Measurements from ENCODE around the gene METRN. TPM values are rescaled to one million over a fixed set of nuclear protein-coding genes. Genes with fewer than 3 reads are reported as not detected.

Gene METRN
- total and polyA plus RNA-seq, 7 experiments from 2014 or later = 3.7 to 5.1 (median 4.8) TPM

- H3K27ac ChIP-seq (ENCODE audit: low read depth, low read length) = no peak overlapping the region
- H3K4me1 Mint-ChIP-seq = peaks cover 0 to 4% (median 1%) of the 10 kb centered on the region in 7 donors
- H3K27me3 ChIP-seq (ENCODE audit: control insufficient read depth in 2 of 2, insufficient read depth in 2 of 2, low read length in 2 of 2) = peaks cover 4 to 22% of the 10 kb centered on the region in 2 donors
- ChIA-PET CTCF (interaction anchor here (0.6 kb wide), 1 partner anchor 87 kb away, joined by 3 read pairs; no protein-coding TSS in a partner anchor), POLR2A (interaction anchor here (1.6 to 2.3 kb wide), 2 partner anchors 11 to 13 kb away, joined by 4 to 8 read pairs; no protein-coding TSS in a partner anchor)
- H3K4me1 ChIP-seq (ENCODE audit: control insufficient read depth in 2 of 2, insufficient read depth in 2 of 2, low read length in 2 of 2) = no peaks in the 10 kb centered on the region
- peaks cover 0 to 2% (median 0%) of the 10 kb centered on the region in 11 donors for H3K9me3 Mint-ChIP-seq
- no peak for ATAC-seq
- H3K36me3 Mint-ChIP-seq = no peaks in the 10 kb centered on the region
- DNase-seq = no peak
- intact Hi-C loops (cut with micrococcal nuclease) = no loop called here
- H3K36me3 ChIP-seq (ENCODE audit: control insufficient read depth in 2 of 3, insufficient read depth in 3 of 3, low read length in 3 of 3) = no peaks in the 10 kb centered on the region
- H3K4me3 ChIP-seq (ENCODE audit: low read length) = no peak overlapping the region
- H3K4me3 Mint-ChIP-seq = peak overlapping the region in 7 of 10 donors; percentile 21 to 72 (median 38)
- H3K27ac Mint-ChIP-seq = no peak overlapping the region
- H3K27me3 Mint-ChIP-seq = peaks cover 23 to 59% (median 31%) of the 10 kb centered on the region in 5 donors
- no peaks in the 10 kb centered on the region for H3K9me3 ChIP-seq (ENCODE audit: control insufficient read depth in 2 of 3, low read length in 3 of 3)
Observed at GRCh38 chr16:706189-707061, 8.5 kb upstream of the METRN start.

- Histone ChIP-seq H3K9me3 (ENCODE audit: control insufficient read depth in 2 of 3, low read length in 3 of 3) (no peaks in the 10 kb centered on the region), H3K36me3 (ENCODE audit: control insufficient read depth in 2 of 3, insufficient read depth in 3 of 3, low read length in 3 of 3) (no peaks in the 10 kb centered on the region), H3K4me1 (ENCODE audit: control insufficient read depth in 2 of 2, insufficient read depth in 2 of 2, low read length in 2 of 2) (no peaks in the 10 kb centered on the region), H3K27me3 (ENCODE audit: control insufficient read depth in 2 of 2, insufficient read depth in 2 of 2, low read length in 2 of 2) (peaks cover 4 to 21% of the 10 kb centered on the region in 2 donors), H3K27ac (ENCODE audit: low read depth, low read length) (no peak overlapping the region), H3K4me3 (ENCODE audit: low read length) (no peak overlapping the region)
- no peak for DNase-seq
- Mint-ChIP-seq H3K4me3 (peak overlapping the region in 3 of 10 donors; percentile 23 to 72 (median 66)), H3K27me3 (peaks cover 22 to 52% (median 30%) of the 10 kb centered on the region in 5 donors), H3K9me3 (peaks cover 0 to 2% (median 0%) of the 10 kb centered on the region in 11 donors), H3K27ac (no peak overlapping the region), H3K4me1 (peaks cover 0 to 4% (median 1%) of the 10 kb centered on the region in 7 donors), H3K36me3 (no peaks in the 10 kb centered on the region)
- intact Hi-C loops (cut with micrococcal nuclease) = no loop called here
- no peak for ATAC-seq
- ChIA-PET CTCF (interaction anchor here (0.6 kb wide), 1 partner anchor 86 kb away, joined by 3 read pairs; no protein-coding TSS in a partner anchor), POLR2A (interaction anchor here (0.8 to 2.3 kb wide), 3 partner anchors 11 to 26 kb away, joined by 3 to 8 read pairs (median 4); partner anchors contain the start of gene STUB1)
Observed at GRCh38 chr16:707062-707538, 7.8 kb upstream of the METRN start.

- ATAC-seq (no peak), DNase-seq (no peak)
- H3K27ac Mint-ChIP-seq = peak overlapping the region in 1 of 9 donors; percentile 38
- CTCF ChIA-PET = no interaction called here
- no peaks in the 10 kb centered on the region for H3K36me3 Mint-ChIP-seq
- intact Hi-C loops (cut with micrococcal nuclease) = no loop called here
- Histone ChIP-seq H3K27me3 (ENCODE audit: control insufficient read depth in 2 of 2, insufficient read depth in 2 of 2, low read length in 2 of 2) (peaks cover 4 to 20% of the 10 kb centered on the region in 2 donors), H3K27ac (ENCODE audit: low read depth, low read length) (no peak overlapping the region), H3K36me3 (ENCODE audit: control insufficient read depth in 2 of 3, insufficient read depth in 3 of 3, low read length in 3 of 3) (no peaks in the 10 kb centered on the region), H3K4me3 (ENCODE audit: low read length) (no peak overlapping the region), H3K4me1 (ENCODE audit: control insufficient read depth in 2 of 2, insufficient read depth in 2 of 2, low read length in 2 of 2) (no peaks in the 10 kb centered on the region), H3K9me3 (ENCODE audit: control insufficient read depth in 2 of 3, low read length in 3 of 3) (no peaks in the 10 kb centered on the region)
- POLR2A ChIA-PET = interaction anchor here (0.8 to 2.3 kb wide), 2 partner anchors 12 to 27 kb away, joined by 3 to 8 read pairs; partner anchors contain the start of gene STUB1
- peak overlapping the region in 1 of 10 donors; percentile 39 for H3K4me3 Mint-ChIP-seq
- peaks cover 0 to 2% (median 0%) of the 10 kb centered on the region in 11 donors for H3K9me3 Mint-ChIP-seq
- peaks cover 0 to 4% (median 4%) of the 10 kb centered on the region in 7 donors for H3K4me1 Mint-ChIP-seq
- peaks cover 17 to 48% (median 24%) of the 10 kb centered on the region in 5 donors for H3K27me3 Mint-ChIP-seq
Observed at GRCh38 chr16:708019-708418, 6.9 kb upstream of the METRN start.

GRCh38 chr16:708959-709358, 6.0 kb upstream of the METRN start:
- POLR2A ChIA-PET = interaction anchor here (1.2 kb wide), 1 partner anchor 14 kb away, joined by 3 read pairs; no protein-coding TSS in a partner anchor
- Mint-ChIP-seq H3K4me3 (no peak overlapping the region), H3K4me1 (peaks cover 0 to 4% (median 4%) of the 10 kb centered on the region in 7 donors), H3K27ac (no peak overlapping the region), H3K36me3 (no peaks in the 10 kb centered on the region), H3K9me3 (peaks cover 0 to 2% (median 0%) of the 10 kb centered on the region in 11 donors), H3K27me3 (peaks cover 17 to 45% (median 21%) of the 10 kb centered on the region in 5 donors)
- H3K36me3 ChIP-seq (ENCODE audit: control insufficient read depth in 2 of 3, insufficient read depth in 3 of 3, low read length in 3 of 3) = no peaks in the 10 kb centered on the region
- no peaks in the 10 kb centered on the region for H3K4me1 ChIP-seq (ENCODE audit: control insufficient read depth in 2 of 2, insufficient read depth in 2 of 2, low read length in 2 of 2)
- H3K9me3 ChIP-seq (ENCODE audit: control insufficient read depth in 2 of 3, low read length in 3 of 3) = no peaks in the 10 kb centered on the region
- intact Hi-C loops (cut with micrococcal nuclease) = no loop called here
- no peak for ATAC-seq
- H3K27ac ChIP-seq (ENCODE audit: low read depth, low read length) = no peak overlapping the region
- CTCF ChIA-PET = no interaction called here
- H3K4me3 ChIP-seq (ENCODE audit: low read length) = no peak overlapping the region
- no peak for DNase-seq
- H3K27me3 ChIP-seq (ENCODE audit: control insufficient read depth in 2 of 2, insufficient read depth in 2 of 2, low read length in 2 of 2) = peaks cover 4 to 18% of the 10 kb centered on the region in 2 donors

GRCh38 chr16:709566-710499, 5.1 kb upstream of the METRN start:
- Histone ChIP-seq H3K27ac (ENCODE audit: low read depth, low read length) (no peak overlapping the region), H3K4me1 (ENCODE audit: control insufficient read depth in 2 of 2, insufficient read depth in 2 of 2, low read length in 2 of 2) (no peaks in the 10 kb centered on the region), H3K36me3 (ENCODE audit: control insufficient read depth in 2 of 3, insufficient read depth in 3 of 3, low read length in 3 of 3) (no peaks in the 10 kb centered on the region), H3K9me3 (ENCODE audit: control insufficient read depth in 2 of 3, low read length in 3 of 3) (no peaks in the 10 kb centered on the region), H3K27me3 (ENCODE audit: control insufficient read depth in 2 of 2, insufficient read depth in 2 of 2, low read length in 2 of 2) (peaks cover 4 to 13% of the 10 kb centered on the region in 2 donors), H3K4me3 (ENCODE audit: low read length) (no peak overlapping the region)
- ChIA-PET POLR2A (interaction anchor here (1.1 to 1.5 kb wide), 3 partner anchors 10 to 20 kb away, joined by 3 to 5 read pairs (median 3); partner anchors contain the start of gene WDR24), CTCF (interaction anchor here (0.6 to 1.5 kb wide), 8 partner anchors 8 to 379 kb away, joined by 3 to 5 read pairs (median 3); partner anchors contain the start of genes CIAO3 and WDR24)
- H3K27ac Mint-ChIP-seq = peak overlapping the region in 1 of 9 donors; percentile 25
- H3K27me3 Mint-ChIP-seq = peaks cover 17 to 42% (median 21%) of the 10 kb centered on the region in 5 donors
- intact Hi-C loops (cut with micrococcal nuclease) = loop anchor here (2.0 to 10.0 kb wide), 2 partner anchors 265 to 393 kb away; partner anchors contain the start of gene LMF1 (in 1 of the 2)
- H3K4me1 Mint-ChIP-seq = peaks cover 0 to 4% (median 4%) of the 10 kb centered on the region in 7 donors
- DNase-seq = no peak
- H3K4me3 Mint-ChIP-seq = no peak overlapping the region
- no peaks in the 10 kb centered on the region for H3K36me3 Mint-ChIP-seq
- ATAC-seq = no peak
- H3K9me3 Mint-ChIP-seq = peaks cover 0 to 2% (median 0%) of the 10 kb centered on the region in 11 donors

All from naive thymus-derived CD4-positive, alpha-beta T cell (primary cell).